GM12878 (cell line): ENCODE results near the gene TCF7L2. TPM values are rescaled to one million over a fixed set of nuclear protein-coding genes. Genes with fewer than 3 reads are reported as not detected.

Source experiments
- ATAC-seq: fragments of 200-7000 bp; cut with Tn5 transposase; 3 replicates; pipeline ENCODE4 v1.9.1; 2020; ENCODE audit warnings: mild to moderate bottlenecking, moderate library complexity
- BruUV-seq: library from RNA; stranded (reverse); fragments of 400-500 nt; replicated peaks from 2 replicates; lab custom pipeline; 2021; lab: Mats Ljungman, UMichigan
- CTCF ChIA-PET: fragments of 300-600 bp; sonication (Branson Sonifier 250); formaldehyde crosslinking; extraction: SDS; loops from one replicate; lab custom pipeline; 2021; ENCODE audit warnings: inconsistent platforms; lab: Yijun Ruan, JAX
- POLR2A ChIA-PET: fragments of 350-600 bp; formaldehyde crosslinking; extraction: SDS; loops from one replicate; lab custom pipeline; 2021; ENCODE audit warnings: inconsistent platforms; lab: Charles Lee
- RAD21 ChIA-PET: fragments of 300-600 bp; sonication (Branson Sonifier 250); formaldehyde crosslinking; loops from one replicate; lab custom pipeline; 2023; ENCODE audit warnings: antibody characterized with exemption; ENCODE audit not compliant: unreplicated experiment; lab: Charles Lee
- SMC1A ChIA-PET: fragments of 300-600 bp; sonication (Branson Sonifier 250); formaldehyde crosslinking; loops from one replicate; lab custom pipeline; 2023; ENCODE audit not compliant: unreplicated experiment, uncharacterized antibody; lab: Charles Lee
- DNase-seq: peaks from one replicate; pipeline ENCODE4 v3.0.0-alpha.2; 2011; ENCODE audit warnings: low read depth, low spot score
- FAIRE-seq: peaks from 3 replicates; lab custom pipeline; 2011; peaks lifted over from hg19 to GRCh38; lab: Jason Lieb, UNC
- H2AFZ ChIP-seq: 2 replicates; pipeline ENCODE4 v1.6.0; 2011; ENCODE audit warnings: low read depth, low read length, control low read depth; ENCODE audit not compliant: control insufficient read depth
- H3K27ac ChIP-seq: 2 replicates; pipeline ENCODE4 v1.5.1; 2011; ENCODE audit warnings: control low read depth; ENCODE audit not compliant: control insufficient read depth, insufficient read depth
- H3K27me3 ChIP-seq, 2 experiments: replicated peaks in 1 of 2; 2 replicates each; pipeline versions ENCODE4 v1.6.0 to v1.6.1; 2011; ENCODE audit warnings: low read length in 1 of 2; ENCODE audit not compliant: control insufficient read depth in 2 of 2, insufficient read depth in 2 of 2
- H3K36me3 ChIP-seq, 2 experiments: 2 replicates each; pipeline ENCODE4 v1.5.1; 2011; ENCODE audit warnings: low read length in 1 of 2; ENCODE audit not compliant: control insufficient read depth in 2 of 2, insufficient read depth in 2 of 2
- H3K4me1 ChIP-seq: 2 replicates; pipeline ENCODE4 v1.6.1; 2011; ENCODE audit warnings: mild to moderate bottlenecking, low read length, moderate library complexity, mixed read lengths; ENCODE audit not compliant: control insufficient read depth, insufficient read depth
- H3K4me2 ChIP-seq: 2 replicates; pipeline ENCODE4 v1.6.0; 2011; ENCODE audit warnings: control low read depth; ENCODE audit not compliant: control insufficient read depth, insufficient read depth
- H3K4me3 ChIP-seq: fragments of 200-600 bp; sonication (generic); 2 replicates; pipeline ENCODE4 v1.5.1; 2016
- H3K79me2 ChIP-seq: 2 replicates; pipeline ENCODE4 v1.6.0; 2011; ENCODE audit warnings: low read length; ENCODE audit not compliant: control insufficient read depth, insufficient read depth
- H3K9ac ChIP-seq: 2 replicates; pipeline ENCODE4 v1.8.0; 2011; ENCODE audit warnings: low read length, control low read depth, mixed read lengths; ENCODE audit not compliant: control insufficient read depth, insufficient read depth
- H3K9me3 ChIP-seq: replicated peaks from 3 replicates; pipeline ENCODE4 v1.5.1; 2011; ENCODE audit warnings: mild to moderate bottlenecking, low read length; ENCODE audit not compliant: control insufficient read depth, insufficient read depth
- H4K20me1 ChIP-seq: 2 replicates; pipeline ENCODE4 v1.6.0; 2011; ENCODE audit not compliant: control insufficient read depth, insufficient read depth
- BACH1 ChIP-seq: fragments of 450-650 bp; IDR thresholded peaks from 2 replicates; pipeline ENCODE4 v1.6.1; 2017; ENCODE audit warnings: mild to moderate bottlenecking, borderline replicate concordance
- EED ChIP-seq: sonication (generic); IDR thresholded peaks from 2 replicates; pipeline ENCODE4 v1.6.1; 2016; ENCODE audit warnings: antibody characterized with exemption, low read depth
- ESRRA ChIP-seq: IDR thresholded peaks from 2 replicates; pipeline ENCODE4 v1.6.1; 2012; ENCODE audit warnings: mild to moderate bottlenecking, low read length, improper control_type of control experiment
- GABPA ChIP-seq: IDR thresholded peaks from 2 replicates; pipeline ENCODE4 v1.6.1; 2014; ENCODE audit warnings: antibody characterized with exemption, low read depth, mild to moderate bottlenecking, inconsistent platforms
- HDGF ChIP-seq: fragments of 450-650 bp; IDR thresholded peaks from 2 replicates; pipeline ENCODE4 v1.6.1; 2016; ENCODE audit warnings: antibody characterized with exemption
- KLF5 ChIP-seq: fragments of 450-650 bp; IDR thresholded peaks from 2 replicates; pipeline ENCODE4 v1.6.1; 2014; ENCODE audit warnings: mild to moderate bottlenecking; ENCODE audit not compliant: partially characterized antibody
- MTA3 ChIP-seq: IDR thresholded peaks from 2 replicates; pipeline ENCODE4 v1.6.1; 2012; ENCODE audit warnings: low read length, inconsistent platforms, borderline replicate concordance
- NR2C1 ChIP-seq: fragments of 450-650 bp; IDR thresholded peaks from 2 replicates; pipeline ENCODE4 v1.6.1; 2017; ENCODE audit warnings: antibody characterized with exemption, mild to moderate bottlenecking, moderate library complexity
- POU2F2 ChIP-seq: IDR thresholded peaks from 3 replicates; pipeline ENCODE4 v1.6.1; 2011; ENCODE audit warnings: low read depth, mild to moderate bottlenecking, low read length, borderline replicate concordance
- RUNX3 ChIP-seq: IDR thresholded peaks from 2 replicates; pipeline ENCODE4 v1.6.1; 2012; ENCODE audit warnings: low read length, inconsistent platforms
- SP1 ChIP-seq: IDR thresholded peaks from one replicate; pipeline ENCODE4 v1.6.1; 2011; ENCODE audit warnings: low read depth, low read length
- SPI1 ChIP-seq: IDR thresholded peaks from 2 replicates; pipeline ENCODE4 v1.6.1; 2011; ENCODE audit warnings: low read depth, mild to moderate bottlenecking, low read length, moderate library complexity, borderline replicate concordance; ENCODE audit not compliant: insufficient read depth
- TBL1XR1 ChIP-seq: IDR thresholded peaks from 2 replicates; pipeline ENCODE4 v1.6.1; 2012; ENCODE audit warnings: low read depth, low read length, improper control_type of control experiment
- TCF12 ChIP-seq: IDR thresholded peaks from 2 replicates; pipeline ENCODE4 v1.6.1; 2011; ENCODE audit warnings: low read depth, mild to moderate bottlenecking, low read length
- YY1 ChIP-seq: IDR thresholded peaks from 2 replicates; pipeline ENCODE4 v1.6.1; 2011; ENCODE audit warnings: low read depth, mild to moderate bottlenecking, low read length
- ZNF384 ChIP-seq: IDR thresholded peaks from 2 replicates; pipeline ENCODE4 v1.6.1; 2012; ENCODE audit warnings: low read depth, mild to moderate bottlenecking, low read length, improper control_type of control experiment, borderline replicate concordance
- ZSCAN29 ChIP-seq: fragments of 450-650 bp; IDR thresholded peaks from 2 replicates; pipeline ENCODE4 v1.6.1; 2017; ENCODE audit warnings: mild to moderate bottlenecking, moderate library complexity
- WGBS: methylation state at CpG from one replicate; pipeline ENCODE4 v1.1.6; 2016; ENCODE audit warnings: low lambda C conversion rate; ENCODE audit not compliant: insufficient replicate concordance, insufficient coverage; ENCODE audit errors: missing lambda C conversion rate; 5-methylcytosine and 5-hydroxymethylcytosine counted together
- in situ Hi-C: fragments of 300-500 bp; cut with MboI; formaldehyde crosslinking; loops from 9 replicates; pipeline ENCODE4 v1.14.3; 2018; ENCODE audit warnings: mixed read lengths
- intact Hi-C: fragments of 100-400 bp; cut with micrococcal nuclease; formaldehyde crosslinking; loops from one replicate; pipeline ENCODE4 v1.14.2; 2022; ENCODE audit not compliant: unreplicated experiment
- polyA plus RNA-seq, 11 experiments: library from polyadenylated mRNA; depleted of rRNA in 4 of 11; unstranded in 6 of 11; stranded (reverse) in 5 of 11; fragments of >200 nt; fragmentation: Nextera tagmentation in 4 of 11; fragmentation: Illumina TruSeq in 1 of 11; extraction: Ambion mirVana in 4 of 11; extraction: Trizol in 1 of 11; gene quantifications; 1 replicate in 1 of 11; 2 replicates in 10 of 11; pipeline versions ENCODE4 v1.2.1 to v1.2.3, GENCODE V29; 2011 to 2016; ENCODE audit warnings: inconsistent platforms in 2 of 11, missing spikeins in 2 of 11, low read depth in 1 of 11
- total RNA-seq, 4 experiments: library from RNA; depleted of rRNA in 3 of 4; stranded (reverse); fragments of >200 nt in 3 of 4; fragmentation: Illumina TruSeq in 1 of 4; extraction: Trizol in 1 of 4; gene quantifications; 2 replicates each; pipeline versions ENCODE4 v1.2.1 to v1.2.3, GENCODE V29; 2013 to 2021
- TF ChIP-seq, protein P1 (sequence below): fragments of 150-350 bp; IDR thresholded peaks from 2 replicates; pipeline ENCODE4 v1.6.1; 2014; ENCODE audit warnings: mild to moderate bottlenecking, low read depth, low read length

TCF7L2 gene
- total and polyA plus RNA-seq, 10 of the 15 experiments (the other 5 are each of a cell fraction or from before 2014, with no cell fraction given), result 0.02 to 1.1 (median 0.35) TPM; not detected in 4

DNA sequence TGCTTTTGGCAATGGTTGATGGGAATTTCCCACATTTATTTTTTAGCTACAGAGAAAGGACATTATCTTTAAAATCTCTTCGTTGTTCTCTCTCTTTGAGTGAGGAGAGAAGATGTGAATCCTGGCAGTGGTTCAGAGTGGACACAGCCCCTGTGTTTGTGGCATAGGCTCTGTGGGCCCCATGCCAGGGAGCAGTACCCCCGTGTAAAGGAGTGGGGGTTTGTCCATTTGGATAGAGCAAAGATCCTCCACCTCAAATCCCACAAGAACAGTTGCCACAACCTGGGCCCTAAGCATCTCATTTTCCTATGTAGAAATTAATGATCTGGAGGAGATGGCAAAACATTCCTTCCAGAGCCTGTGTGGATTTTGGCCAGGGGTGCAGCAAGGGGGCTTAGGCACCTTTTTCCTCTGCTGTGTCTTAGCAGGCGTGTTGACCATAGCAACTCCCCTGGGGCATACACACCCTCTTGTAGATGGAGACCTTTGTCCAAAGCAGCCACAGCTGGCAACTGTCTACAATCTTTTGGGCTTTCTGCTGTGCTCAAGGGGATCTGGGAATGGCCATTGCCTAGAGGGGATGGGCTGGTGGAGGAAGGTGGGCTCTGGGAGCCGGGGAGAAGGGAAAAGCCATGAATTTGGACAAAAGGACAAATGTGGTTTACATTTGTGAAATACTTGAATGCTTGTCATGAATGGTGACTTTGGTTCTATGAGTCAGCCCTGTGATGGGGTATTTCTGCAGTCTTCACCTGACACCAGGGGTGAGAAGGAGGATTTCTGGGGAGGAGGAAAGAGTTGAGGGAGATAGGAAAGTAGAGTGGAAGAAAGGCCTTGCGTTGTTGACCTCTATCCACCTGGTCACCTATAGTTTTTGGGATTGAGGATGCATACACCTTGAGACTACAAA is 92.0 kb downstream of the TCF7L2 start:
- ChIA-PET RAD21 (no interaction called here), CTCF (no interaction called here), SMC1A (no interaction called here), POLR2A (no interaction called here)
- intact Hi-C loops, result no loop called here
- no peak overlapping the region for H2AFZ ChIP-seq
- H4K20me1 ChIP-seq, result no peaks in the 10 kb centered on the region
- no peak overlapping the region for H3K4me3 ChIP-seq
- no TSS peak for BruUV-seq
- H3K9ac ChIP-seq, result no peak overlapping the region
- H3K27ac ChIP-seq, result no peak overlapping the region
- no peaks in the 10 kb centered on the region for H3K36me3 ChIP-seq
- no peaks in the 10 kb centered on the region; a peak in 3 of 4 replicates for H3K27me3 ChIP-seq
- DNase-seq, result no peak
- H3K79me2 ChIP-seq, result no peaks in the 10 kb centered on the region
- WGBS, result 8% methylated on average over 5 of the region's 5 CpGs
- ATAC-seq, result no peak
- H3K9me3 ChIP-seq, result no peaks in the 10 kb centered on the region
- in situ Hi-C loops, result no loop called here
- no peak overlapping the region for H3K4me2 ChIP-seq
- FAIRE-seq, result no peak
- TF ChIP-seq RUNX3 (no peak), KLF5 (no peak), MTA3 (no peak)
- H3K4me1 ChIP-seq, result no peaks in the 10 kb centered on the region

DNA sequence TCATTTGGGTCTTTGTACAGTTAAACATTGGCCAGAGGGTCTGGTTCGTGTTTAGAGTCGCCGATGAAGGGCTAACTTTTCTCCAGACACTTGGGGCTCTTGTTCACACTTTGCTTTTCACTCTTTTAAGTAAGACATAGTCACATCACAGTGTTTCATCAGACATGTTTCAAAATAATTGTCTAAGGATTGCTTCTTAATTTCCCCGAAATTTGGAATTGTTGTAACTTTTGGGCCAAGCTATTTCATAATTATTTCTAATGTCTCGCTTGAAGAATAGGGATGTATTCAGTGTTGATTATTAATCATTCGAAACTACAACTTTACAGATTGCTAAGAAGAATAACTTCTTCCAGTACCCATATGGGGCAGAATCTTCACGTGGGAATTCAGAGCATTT is 92.8 kb downstream of the TCF7L2 start:
- Histone ChIP-seq H2AFZ (no peak overlapping the region), H3K4me3 (no peak overlapping the region), H3K9ac (no peak overlapping the region), H4K20me1 (no peaks in the 10 kb centered on the region), H3K79me2 (no peaks in the 10 kb centered on the region)
- in situ Hi-C loops, result no loop called here
- 27% methylated on average over 7 of the region's 7 CpGs for WGBS
- intact Hi-C loops, result no loop called here
- TF ChIP-seq HDGF (no peak), GABPA (no peak), TCF12 (no peak), SP1 (no peak), BACH1 (no peak), ZNF384 (no peak), YY1 (no peak), EED (no peak), SPI1 (no peak), NR2C1 (no peak), POU2F2 (no peak), ESRRA (no peak), ZSCAN29 (no peak), TBL1XR1 (no peak)
- TF ChIP-seq, protein P1, sequence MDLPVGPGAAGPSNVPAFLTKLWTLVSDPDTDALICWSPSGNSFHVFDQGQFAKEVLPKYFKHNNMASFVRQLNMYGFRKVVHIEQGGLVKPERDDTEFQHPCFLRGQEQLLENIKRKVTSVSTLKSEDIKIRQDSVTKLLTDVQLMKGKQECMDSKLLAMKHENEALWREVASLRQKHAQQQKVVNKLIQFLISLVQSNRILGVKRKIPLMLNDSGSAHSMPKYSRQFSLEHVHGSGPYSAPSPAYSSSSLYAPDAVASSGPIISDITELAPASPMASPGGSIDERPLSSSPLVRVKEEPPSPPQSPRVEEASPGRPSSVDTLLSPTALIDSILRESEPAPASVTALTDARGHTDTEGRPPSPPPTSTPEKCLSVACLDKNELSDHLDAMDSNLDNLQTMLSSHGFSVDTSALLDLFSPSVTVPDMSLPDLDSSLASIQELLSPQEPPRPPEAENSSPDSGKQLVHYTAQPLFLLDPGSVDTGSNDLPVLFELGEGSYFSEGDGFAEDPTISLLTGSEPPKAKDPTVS, result no peak
- TF ChIP-seq, all 136 proteins: peak for 0
- DNase-seq (no peak), FAIRE-seq (no peak), ATAC-seq (no peak)
- H3K27ac ChIP-seq, result no peak overlapping the region
- no TSS peak for BruUV-seq
- no peaks in the 10 kb centered on the region for H3K9me3 ChIP-seq
- RAD21 ChIA-PET, result no interaction called here
- H3K27me3 ChIP-seq, result no peaks in the 10 kb centered on the region; a peak in 3 of 4 replicates
- CTCF ChIA-PET, result no interaction called here
- no peak overlapping the region for H3K4me2 ChIP-seq
- no peaks in the 10 kb centered on the region for H3K36me3 ChIP-seq
- SMC1A ChIA-PET, result no interaction called here
- POLR2A ChIA-PET, result no interaction called here
- H3K4me1 ChIP-seq, result no peaks in the 10 kb centered on the region
